ENCODE data around the gene SLC7A14.

Gene SLC7A14

GRCh38 chr3:170426240-170426797 is 159.6 kb downstream of the SLC7A14 start:
- DNase-seq (ENCODE audit: low spot score): no peak

GRCh38 chr3:170425491-170426239 is 160.2 kb downstream of the SLC7A14 start:
- DNase-seq (ENCODE audit: low spot score): no peak

- DNase-seq (ENCODE audit: low spot score): no peak
Measured at GRCh38 chr3:170424879-170425278, 161.0 kb downstream of the SLC7A14 start.

- DNase-seq (ENCODE audit: low spot score): no peak
Measured at GRCh38 chr3:170423001-170423615, 162.8 kb downstream of the SLC7A14 start.

- DNase-seq (ENCODE audit: low spot score): no peak
Measured at GRCh38 chr3:170421758-170422157, 164.1 kb downstream of the SLC7A14 start.

- DNase-seq (ENCODE audit: low spot score): no peak
Measured at GRCh38 chr3:170421111-170421641, 164.7 kb downstream of the SLC7A14 start.

GRCh38 chr3:170420307-170420821 is 165.5 kb downstream of the SLC7A14 start:
- DNase-seq (ENCODE audit: low spot score): no peak

GRCh38 chr3:170419557-170420087 is 166.3 kb downstream of the SLC7A14 start:
- no peak for DNase-seq (ENCODE audit: low spot score)

- DNase-seq (ENCODE audit: low spot score): no peak
Measured at GRCh38 chr3:170418422-170419398, 167.2 kb downstream of the SLC7A14 start, which contains the start of gene CLDN11. Gene CLDN11, plus strand, starts transcription at chr3:170418868. Its CDS starts 199 bp downstream, at chr3:170419067.

- DNase-seq (ENCODE audit: low spot score): no peak
Measured at GRCh38 chr3:170417090-170417489, 168.8 kb downstream of the SLC7A14 start.

GRCh38 chr3:170414202-170414663 is 171.6 kb downstream of the SLC7A14 start:
- DNase-seq (ENCODE audit: low spot score): peak; percentile 83

- DNase-seq (ENCODE audit: low spot score): no peak
Measured at GRCh38 chr3:170413291-170413690, 172.6 kb downstream of the SLC7A14 start.

- peak; percentile 67 for DNase-seq (ENCODE audit: low spot score)
Measured at GRCh38 chr3:170410428-170411029, 175.3 kb downstream of the SLC7A14 start.

Data from NAMALWA (cell line).